Measurements from ENCODE around the gene ESF1. TPM values are rescaled to one million over a fixed set of nuclear protein-coding genes. Genes with fewer than 3 reads are reported as not detected.
"Not testable (repeated sequence)": the region's sequence is repeated elsewhere in the genome, so short reads cannot be mapped to it uniquely, and the experiment has no call there.

The ESF1 gene
- total RNA-seq, 1 donor from 2014 or later: 15.5 TPM

GRCh38 chr20:13772529-13772928 is 12.2 kb downstream of the ESF1 start:
- H3K4me1 Mint-ChIP-seq: peaks cover 14% of the 10 kb centered on the region
- ATAC-seq (ENCODE audit: low read depth) (no peak), DNase-seq (no peak)
- ChIA-PET POLR2A (no interaction called here), CTCF (interaction anchor here (0.8 to 4.2 kb wide), 15 partner anchors 8 to 658 kb away, joined by 3 to 32 read pairs (median 4); partner anchors contain the start of genes ESF1 and NDUFAF5)
- H3K27ac Mint-ChIP-seq: no peak overlapping the region
- no peak overlapping the region for H3K4me3 Mint-ChIP-seq
- no peaks in the 10 kb centered on the region for H3K9me3 Mint-ChIP-seq
- H3K27me3 Mint-ChIP-seq: no peaks in the 10 kb centered on the region
- TF ChIP-seq CTCF (IDR thresholded peaks at IDR 0.05): no peak
- intact Hi-C loops (cut with micrococcal nuclease): loop anchor here (1.0 to 5.0 kb wide), 4 partner anchors 162 to 653 kb away; no protein-coding TSS in a partner anchor
- H3K36me3 Mint-ChIP-seq (ENCODE audit: low read depth): peaks cover 68% of the 10 kb centered on the region

DNA sequence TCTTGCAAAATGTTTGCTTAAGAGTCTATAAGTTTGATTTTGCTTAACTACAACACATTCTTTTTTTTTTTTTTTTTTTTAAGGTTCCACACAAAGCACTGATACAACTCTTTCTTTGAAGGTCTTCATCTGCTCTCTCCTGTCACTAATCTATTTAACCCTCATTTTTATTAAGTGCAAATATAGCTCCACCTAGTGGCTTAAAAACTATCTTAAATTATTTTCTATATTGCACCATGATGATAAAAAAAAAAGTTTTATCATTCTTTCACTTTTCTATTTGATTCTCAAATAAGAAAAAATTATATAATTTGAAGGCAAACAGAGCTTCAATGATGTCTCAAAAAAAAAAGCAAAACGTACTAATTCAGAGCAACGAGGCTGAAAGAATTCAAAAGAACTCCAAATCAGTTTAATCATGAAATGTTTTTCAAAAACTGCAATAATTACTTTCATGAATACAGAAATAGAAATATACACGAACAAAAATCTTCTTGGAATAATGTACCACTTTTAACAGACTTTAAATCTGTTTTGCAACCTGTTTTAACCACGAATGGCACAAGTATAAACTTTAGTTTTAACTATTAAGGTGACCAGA is 12.8 kb downstream of the ESF1 start:
- CTCF ChIA-PET: interaction anchor here (0.6 to 4.2 kb wide), 19 partner anchors 12 to 657 kb away, joined by 3 to 32 read pairs (median 4); partner anchors contain the start of genes ESF1 and NDUFAF5
- Mint-ChIP-seq H3K9me3 (no peaks in the 10 kb centered on the region), H3K36me3 (ENCODE audit: low read depth) (peaks cover 71% of the 10 kb centered on the region), H3K27ac (no peak overlapping the region), H3K4me1 (peaks cover 9% of the 10 kb centered on the region), H3K4me3 (no peak overlapping the region), H3K27me3 (no peaks in the 10 kb centered on the region)
- POLR2A ChIA-PET: interaction anchor here (0.7 kb wide), 1 partner anchor 133 kb away, joined by 4 read pairs; no protein-coding TSS in a partner anchor
- TF ChIP-seq CTCF (IDR thresholded peaks at IDR 0.05): no peak
- DNase-seq: no peak
- no peak for ATAC-seq (ENCODE audit: low read depth)
- intact Hi-C loops (cut with micrococcal nuclease): loop anchor here (1.0 to 5.0 kb wide), 4 partner anchors 162 to 653 kb away; no protein-coding TSS in a partner anchor

GRCh38 chr20:13770141-13770540 is 14.6 kb downstream of the ESF1 start:
- TF ChIP-seq CTCF (IDR thresholded peaks at IDR 0.05): no peak
- DNase-seq (no peak), ATAC-seq (ENCODE audit: low read depth) (no peak)
- peaks cover 8% of the 10 kb centered on the region for H3K9me3 Mint-ChIP-seq
- H3K27ac Mint-ChIP-seq: no peak overlapping the region
- H3K36me3 Mint-ChIP-seq (ENCODE audit: low read depth): peaks cover 75% of the 10 kb centered on the region
- no peaks in the 10 kb centered on the region for H3K27me3 Mint-ChIP-seq
- CTCF ChIA-PET: interaction anchor here (1.2 to 4.2 kb wide), 4 partner anchors 15 to 650 kb away, joined by 3 to 32 read pairs (median 20); partner anchors contain the start of genes ESF1 and NDUFAF5
- POLR2A ChIA-PET: no interaction called here
- H3K4me3 Mint-ChIP-seq: no peak overlapping the region
- H3K4me1 Mint-ChIP-seq: no peaks in the 10 kb centered on the region
- intact Hi-C loops (cut with micrococcal nuclease): loop anchor here (5.0 kb wide), 1 partner anchor 223 kb away; no protein-coding TSS in a partner anchor

DNA sequence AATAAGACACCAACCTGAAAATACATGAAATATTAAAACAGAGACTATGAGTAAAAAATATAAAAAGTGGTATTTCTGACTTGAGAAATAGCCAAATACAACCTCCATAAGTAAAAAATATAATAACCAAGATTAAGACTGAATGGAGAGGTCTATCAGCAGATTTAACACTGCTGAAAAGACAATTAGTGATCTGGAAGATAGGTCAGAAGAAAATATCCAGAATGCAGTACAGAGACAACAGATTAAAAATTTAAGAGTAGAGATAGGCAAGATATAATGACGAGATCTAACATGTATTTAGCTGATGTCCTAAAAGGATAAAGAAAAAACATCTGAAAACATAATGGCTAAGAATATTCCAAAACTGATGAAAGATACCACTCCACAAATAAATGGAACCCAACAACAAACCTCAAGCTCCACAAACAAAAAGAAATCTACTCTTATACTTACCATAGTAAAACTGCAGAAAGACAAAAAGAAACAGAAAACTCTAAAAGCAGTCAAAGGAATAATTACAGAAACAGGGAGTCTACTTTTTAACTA is 18.8 kb downstream of the ESF1 start:
- Mint-ChIP-seq H3K4me1 (no peaks in the 10 kb centered on the region), H3K4me3 (no peak overlapping the region), H3K27me3 (no peaks in the 10 kb centered on the region), H3K9me3 (peaks cover 8% of the 10 kb centered on the region), H3K36me3 (ENCODE audit: low read depth) (peaks cover 64% of the 10 kb centered on the region), H3K27ac (no peak overlapping the region)
- ATAC-seq (ENCODE audit: low read depth) (no peak), DNase-seq (no peak)
- TF ChIP-seq CTCF (IDR thresholded peaks at IDR 0.05): no peak
- intact Hi-C loops (cut with micrococcal nuclease): no loop called here
- ChIA-PET CTCF (no interaction called here), POLR2A (interaction anchor here (1.2 kb wide), 1 partner anchor 18 kb away, joined by 3 read pairs; the partner anchor contains the start of genes ESF1 and NDUFAF5)

DNA sequence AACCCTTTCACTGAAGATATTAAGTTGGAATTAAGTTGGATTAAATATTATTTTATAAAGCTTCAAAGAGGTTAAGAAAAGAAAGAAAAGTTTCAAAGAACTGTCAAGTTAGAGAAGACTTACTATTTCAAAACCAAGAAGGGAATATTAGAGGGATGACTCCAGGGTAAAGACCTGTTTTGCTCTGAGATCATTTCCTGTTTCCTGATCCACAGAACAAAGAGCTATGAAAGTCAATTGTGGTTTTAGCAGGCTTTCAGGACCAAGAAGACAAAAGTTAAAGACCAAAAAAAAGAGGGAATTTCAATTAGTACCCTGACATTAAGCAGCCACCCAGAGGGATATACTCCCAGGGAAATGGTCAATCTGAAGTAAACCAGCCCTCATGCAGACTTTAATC is 19.4 kb downstream of the ESF1 start:
- DNase-seq: no peak
- ATAC-seq (ENCODE audit: low read depth): no peak
- H3K27ac Mint-ChIP-seq: no peak overlapping the region
- POLR2A ChIA-PET: interaction anchor here (0.5 kb wide), 1 partner anchor 18 kb away, joined by 4 read pairs; no protein-coding TSS in a partner anchor
- H3K4me3 Mint-ChIP-seq: no peak overlapping the region
- intact Hi-C loops (cut with micrococcal nuclease): no loop called here
- no peaks in the 10 kb centered on the region for H3K27me3 Mint-ChIP-seq
- TF ChIP-seq CTCF (IDR thresholded peaks at IDR 0.05): no peak
- H3K4me1 Mint-ChIP-seq: no peaks in the 10 kb centered on the region
- H3K9me3 Mint-ChIP-seq: peaks cover 8% of the 10 kb centered on the region
- H3K36me3 Mint-ChIP-seq (ENCODE audit: low read depth): peaks cover 57% of the 10 kb centered on the region
- CTCF ChIA-PET: no interaction called here

DNA sequence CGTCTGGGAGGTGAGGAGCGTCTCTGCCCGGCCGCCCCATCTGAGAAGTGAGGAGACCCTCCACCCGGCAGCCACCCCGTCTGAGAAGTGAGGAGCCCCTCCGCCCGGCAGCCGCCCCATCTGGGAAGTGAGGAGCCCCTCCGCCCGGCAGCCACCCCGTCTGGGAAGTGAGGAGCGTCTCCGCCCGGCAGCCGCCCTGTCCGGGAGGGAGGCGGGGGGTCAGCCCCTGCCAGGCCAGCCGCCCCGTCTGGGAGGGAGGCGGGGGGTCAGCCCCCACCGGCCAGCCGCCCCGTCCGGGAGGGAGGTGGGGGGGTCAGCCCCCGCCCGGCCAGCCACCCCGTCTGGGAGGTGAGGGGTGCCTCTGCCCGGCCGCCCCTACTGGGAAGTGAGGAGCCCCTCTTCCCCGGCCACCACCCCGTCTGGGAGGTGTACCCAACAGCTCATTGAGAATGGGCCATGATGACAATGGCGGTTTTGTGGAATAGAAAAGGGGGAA is 24.2 kb downstream of the ESF1 start:
- DNase-seq; intact Hi-C loops (cut with micrococcal nuclease); H3K27me3 Mint-ChIP-seq; H3K27ac Mint-ChIP-seq; H3K9me3 Mint-ChIP-seq; H3K4me3 Mint-ChIP-seq; ATAC-seq (ENCODE audit: low read depth); POLR2A ChIA-PET; CTCF ChIA-PET; H3K4me1 Mint-ChIP-seq: not testable (repeated sequence)
- H3K36me3 Mint-ChIP-seq (ENCODE audit: low read depth): peaks cover 61% of the 10 kb centered on the region

Data from activated B cell treated with CpG ODN at 0.5 μM for 24 hours (primary cell).